Iris pigment epithelial cell (primary cell): ENCODE results near the gene PHF21B.
A peak's percentile ranks its signal among the peaks of the same experiment; 100 is the strongest.
"Not testable (repeated sequence)": the region's sequence is repeated elsewhere in the genome, so short reads cannot be mapped to it uniquely, and the experiment has no call there.

ENCODE experiments used
- DNase-seq: peaks from one replicate; pipeline ENCODE4 v3.0.0-alpha.2; 2011; ENCODE audit warnings: low read depth

Gene PHF21B

GRCh38 chr22:44988671-44989070 is 21.1 kb downstream of the PHF21B start:
- no peak for DNase-seq

GRCh38 chr22:44986926-44987325 is 22.9 kb downstream of the PHF21B start:
- DNase-seq, result no peak

- no peak for DNase-seq
Observed at GRCh38 chr22:44985906-44986527, 23.8 kb downstream of the PHF21B start.

GRCh38 chr22:44983878-44984482 is 25.8 kb downstream of the PHF21B start:
- DNase-seq, result no peak

- DNase-seq, result no peak
Observed at GRCh38 chr22:44982445-44982844, 27.4 kb downstream of the PHF21B start.

GRCh38 chr22:44981857-44982256 is 27.9 kb downstream of the PHF21B start:
- no peak for DNase-seq

- DNase-seq, result no peak
Observed at GRCh38 chr22:44979154-44979553, 30.7 kb downstream of the PHF21B start.

- DNase-seq, result peak; percentile 70
Observed at GRCh38 chr22:44975427-44976262, 34.2 kb downstream of the PHF21B start.

- DNase-seq, result no peak
Observed at GRCh38 chr22:44974454-44974853, 35.4 kb downstream of the PHF21B start.

GRCh38 chr22:44973829-44974228 is 36.0 kb downstream of the PHF21B start:
- DNase-seq, result no peak

- no peak for DNase-seq
Observed at GRCh38 chr22:44972363-44973083, 37.3 kb downstream of the PHF21B start.

- DNase-seq, result no peak
Observed at GRCh38 chr22:44971651-44972362, 38.0 kb downstream of the PHF21B start.

- no peak for DNase-seq
Observed at GRCh38 chr22:44970291-44970690, 39.5 kb downstream of the PHF21B start.

- DNase-seq, result no peak
Observed at GRCh38 chr22:44969817-44970216, 40.0 kb downstream of the PHF21B start.

GRCh38 chr22:44968736-44969135 is 41.1 kb downstream of the PHF21B start:
- no peak for DNase-seq

- DNase-seq, result no peak
Observed at GRCh38 chr22:44965171-44965570, 44.6 kb downstream of the PHF21B start.

- DNase-seq, result no peak
Observed at GRCh38 chr22:44964722-44965078, 45.1 kb downstream of the PHF21B start.

- DNase-seq, result no peak
Observed at GRCh38 chr22:44963832-44964721, 45.7 kb downstream of the PHF21B start.

GRCh38 chr22:44962741-44963454 is 46.9 kb downstream of the PHF21B start:
- no peak for DNase-seq

GRCh38 chr22:44961682-44962081 is 48.1 kb downstream of the PHF21B start:
- DNase-seq, result not testable (repeated sequence)
